IPS-20b (cell line): ENCODE results near the gene ARHGEF7.
"Not testable (repeated sequence)": the region's sequence is repeated elsewhere in the genome, so short reads cannot be mapped to it uniquely, and the experiment has no call there.

Source experiments
- H3K27ac ChIP-seq: one replicate; pipeline ENCODE4 v1.5.1; 2013; ENCODE audit warnings: low read length
- H3K27me3 ChIP-seq: 2 replicates; pipeline ENCODE4 v1.6.1; 2013; ENCODE audit warnings: mild to moderate bottlenecking, low read length, inconsistent platforms; ENCODE audit not compliant: insufficient read depth
- H3K36me3 ChIP-seq: 2 replicates; pipeline ENCODE4 v1.6.1; 2013; ENCODE audit warnings: low read depth, mild to moderate bottlenecking, inconsistent platforms, low read length, moderate library complexity; ENCODE audit not compliant: insufficient read depth
- H3K4me1 ChIP-seq: 2 replicates; pipeline ENCODE4 v1.6.1; 2013; ENCODE audit warnings: mild to moderate bottlenecking, control low read depth, inconsistent platforms, low read length, moderate library complexity; ENCODE audit not compliant: insufficient read depth
- H3K4me3 ChIP-seq: 2 replicates; pipeline ENCODE4 v1.5.1; 2013; ENCODE audit warnings: mild to moderate bottlenecking, low read length, inconsistent platforms
- H3K9ac ChIP-seq: 2 replicates; pipeline ENCODE4 v1.6.1; 2013; ENCODE audit warnings: low read depth, mild to moderate bottlenecking, inconsistent platforms, low read length, moderate library complexity
- H3K9me3 ChIP-seq: 2 replicates; pipeline ENCODE4 v1.6.1; 2013; ENCODE audit warnings: mild to moderate bottlenecking, low read depth, low read length, inconsistent platforms; ENCODE audit not compliant: insufficient read depth

ARHGEF7 gene

GRCh38 chr13:111082240-111082639, 32.9 kb upstream of the ARHGEF7 start:
- Histone ChIP-seq H3K27me3 (no peaks in the 10 kb centered on the region), H3K9ac (no peak overlapping the region), H3K27ac (no peak overlapping the region), H3K4me1 (no peaks in the 10 kb centered on the region), H3K36me3 (no peaks in the 10 kb centered on the region), H3K4me3 (no peak overlapping the region), H3K9me3 (no peaks in the 10 kb centered on the region)

GRCh38 chr13:111082769-111083168, 32.3 kb upstream of the ARHGEF7 start:
- not testable (repeated sequence) for H3K4me1 ChIP-seq, H3K9ac ChIP-seq, H3K27ac ChIP-seq, H3K36me3 ChIP-seq, H3K4me3 ChIP-seq, H3K9me3 ChIP-seq, H3K27me3 ChIP-seq

GRCh38 chr13:111083693-111084092, 31.4 kb upstream of the ARHGEF7 start:
- not testable (repeated sequence) for H3K36me3 ChIP-seq, H3K9ac ChIP-seq, H3K4me1 ChIP-seq, H3K27ac ChIP-seq, H3K4me3 ChIP-seq, H3K9me3 ChIP-seq, H3K27me3 ChIP-seq

- Histone ChIP-seq H3K27me3 (peaks cover 6% of the 10 kb centered on the region; the same call in 1 of the 2 replicates), H3K4me1 (no peaks in the 10 kb centered on the region)
These were observed 24.9 kb upstream of the ARHGEF7 start for GRCh38 chr13:111090169-111090568.

GRCh38 chr13:111092685-111093084, 22.4 kb upstream of the ARHGEF7 start:
- Histone ChIP-seq H3K9ac (no peak overlapping the region), H3K27ac (no peak overlapping the region), H3K4me1 (no peaks in the 10 kb centered on the region), H3K9me3 (no peaks in the 10 kb centered on the region), H3K4me3 (no peak overlapping the region), H3K36me3 (no peaks in the 10 kb centered on the region), H3K27me3 (peaks cover 18% of the 10 kb centered on the region; the same call in 1 of the 2 replicates)

More at GRCh38 chr13:111090169-111090568, 24.9 kb upstream of the ARHGEF7 start:
- no peak overlapping the region for H3K27ac ChIP-seq
- H3K9ac ChIP-seq: no peak overlapping the region
- H3K9me3 ChIP-seq: no peaks in the 10 kb centered on the region
- H3K36me3 ChIP-seq: no peaks in the 10 kb centered on the region
- H3K4me3 ChIP-seq: no peak overlapping the region

DNA sequence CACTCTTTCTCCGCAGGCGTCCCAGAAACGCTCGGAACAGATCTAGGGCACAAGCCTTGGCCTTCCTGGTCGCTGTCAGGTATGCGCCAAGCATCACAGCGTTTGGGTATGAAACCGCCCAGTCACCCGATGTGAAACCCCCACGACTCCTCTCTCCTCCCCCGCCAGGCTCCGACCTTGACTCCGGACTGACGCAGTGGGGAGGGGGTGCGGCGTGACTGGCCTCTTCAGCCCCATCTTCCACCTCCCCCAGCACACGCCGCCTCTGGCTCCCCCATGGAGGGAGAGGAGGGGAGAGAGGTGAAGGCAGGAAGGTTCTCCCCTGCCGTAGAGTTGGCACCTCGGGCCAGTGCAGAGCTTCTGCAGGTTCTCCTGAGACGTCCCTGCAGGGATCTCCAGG, 22.0 kb upstream of the ARHGEF7 start:
- H3K9me3 ChIP-seq: no peaks in the 10 kb centered on the region
- no peak overlapping the region for H3K9ac ChIP-seq
- no peak overlapping the region for H3K4me3 ChIP-seq
- H3K27me3 ChIP-seq: peaks cover 18% of the 10 kb centered on the region; the same call in 1 of the 2 replicates
- H3K36me3 ChIP-seq: no peaks in the 10 kb centered on the region
- H3K4me1 ChIP-seq: no peaks in the 10 kb centered on the region
- no peak overlapping the region for H3K27ac ChIP-seq

DNA sequence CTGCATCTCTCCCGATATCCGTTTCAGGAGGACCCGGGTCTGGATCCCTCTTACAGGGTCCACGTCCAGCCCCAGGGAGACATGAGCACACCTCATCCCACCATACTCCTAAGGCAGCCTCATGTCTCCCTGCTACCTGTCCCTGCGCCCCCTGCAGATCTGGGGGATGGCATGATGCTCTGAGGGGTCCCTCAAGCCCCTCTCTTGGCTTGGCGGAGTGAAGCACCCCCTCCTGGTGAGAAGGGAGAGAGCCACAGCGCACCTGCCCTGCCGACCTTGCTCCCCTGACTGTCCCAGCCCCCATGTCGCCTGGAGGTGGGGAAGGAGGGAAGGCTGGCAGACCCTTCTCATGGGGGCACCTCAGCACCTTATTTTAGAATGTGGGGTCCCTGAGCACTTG, 21.5 kb upstream of the ARHGEF7 start:
- Histone ChIP-seq H3K36me3 (no peaks in the 10 kb centered on the region), H3K27me3 (peaks cover 18% of the 10 kb centered on the region; the same call in 1 of the 2 replicates), H3K4me3 (no peak overlapping the region), H3K4me1 (no peaks in the 10 kb centered on the region), H3K9ac (no peak overlapping the region), H3K27ac (no peak overlapping the region), H3K9me3 (no peaks in the 10 kb centered on the region)

DNA sequence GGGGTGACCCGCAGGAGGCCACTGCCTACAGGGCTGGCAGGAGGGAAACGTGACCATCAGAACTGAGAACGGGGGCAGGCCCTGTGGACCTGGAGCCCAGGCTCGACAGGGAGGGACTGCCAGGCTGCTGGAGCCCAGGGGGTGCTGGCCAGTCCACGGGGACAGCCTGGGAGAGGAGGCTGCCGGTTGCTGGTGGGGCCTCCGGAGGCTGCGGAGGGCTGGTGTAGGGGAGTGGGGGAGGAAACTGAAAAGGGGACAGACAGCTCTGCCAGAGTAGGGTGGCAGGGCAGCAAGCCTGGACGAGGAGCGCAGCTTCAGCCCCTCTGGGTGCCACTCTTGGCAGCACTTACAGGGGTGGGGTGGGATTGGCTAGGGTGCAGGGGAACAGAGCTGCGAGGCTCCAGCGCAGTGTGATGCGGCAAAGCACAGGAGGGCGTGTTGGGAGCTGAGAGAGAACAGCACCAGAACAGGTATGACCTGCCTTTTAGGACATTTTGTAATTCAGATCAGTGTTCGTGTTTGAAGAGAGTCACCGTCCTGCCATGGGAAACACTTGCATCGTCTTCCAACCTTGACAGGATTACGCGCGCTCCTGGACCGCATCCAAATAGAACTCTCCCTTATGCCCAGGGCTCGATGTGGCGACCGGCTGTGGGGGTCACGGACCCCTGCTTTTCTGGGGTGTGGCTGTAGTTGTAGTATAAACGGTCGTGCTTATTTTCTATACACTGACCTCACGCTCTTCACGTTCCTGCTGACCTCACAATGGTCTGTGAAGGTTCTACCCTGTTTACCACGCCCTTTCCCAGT, 19.9 kb upstream of the ARHGEF7 start:
- no peak overlapping the region for H3K4me3 ChIP-seq
- H3K9me3 ChIP-seq: no peaks in the 10 kb centered on the region
- no peak overlapping the region for H3K27ac ChIP-seq
- H3K36me3 ChIP-seq: no peaks in the 10 kb centered on the region
- no peaks in the 10 kb centered on the region for H3K4me1 ChIP-seq
- no peak overlapping the region for H3K9ac ChIP-seq
- H3K27me3 ChIP-seq: peaks cover 18% of the 10 kb centered on the region; the same call in 1 of the 2 replicates

DNA sequence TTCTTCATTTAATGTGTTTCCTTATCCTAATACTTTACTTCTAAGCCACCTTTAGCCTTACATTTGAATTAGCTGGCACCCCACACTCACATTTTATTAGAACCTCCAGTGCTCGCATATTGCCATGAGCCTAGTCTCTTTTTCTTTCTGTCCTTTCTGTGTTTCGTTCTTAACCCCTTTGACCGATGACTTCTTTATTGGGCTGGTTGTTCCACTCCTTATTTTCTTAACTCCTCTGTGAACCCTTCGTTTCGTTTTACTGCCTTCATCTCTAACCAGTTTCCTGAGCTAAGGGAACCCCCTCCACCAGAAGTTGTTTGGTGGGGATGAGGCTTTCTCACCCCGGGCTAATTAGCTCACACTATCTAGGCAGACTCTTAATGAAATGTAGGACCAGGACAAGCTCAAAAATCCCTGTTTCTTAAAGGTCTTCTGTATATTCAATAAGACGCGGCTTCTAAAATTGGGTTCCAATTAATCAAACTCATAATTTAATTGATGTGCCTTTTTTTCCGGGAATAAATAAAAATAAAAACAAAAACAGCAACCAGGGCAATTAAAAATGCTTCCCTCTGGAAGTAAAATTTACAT, 19.1 kb upstream of the ARHGEF7 start:
- Histone ChIP-seq H3K9ac (no peak overlapping the region), H3K27me3 (peaks cover 18% of the 10 kb centered on the region; the same call in 1 of the 2 replicates), H3K4me1 (no peaks in the 10 kb centered on the region), H3K27ac (no peak overlapping the region), H3K9me3 (no peaks in the 10 kb centered on the region), H3K36me3 (no peaks in the 10 kb centered on the region), H3K4me3 (no peak overlapping the region)

DNA sequence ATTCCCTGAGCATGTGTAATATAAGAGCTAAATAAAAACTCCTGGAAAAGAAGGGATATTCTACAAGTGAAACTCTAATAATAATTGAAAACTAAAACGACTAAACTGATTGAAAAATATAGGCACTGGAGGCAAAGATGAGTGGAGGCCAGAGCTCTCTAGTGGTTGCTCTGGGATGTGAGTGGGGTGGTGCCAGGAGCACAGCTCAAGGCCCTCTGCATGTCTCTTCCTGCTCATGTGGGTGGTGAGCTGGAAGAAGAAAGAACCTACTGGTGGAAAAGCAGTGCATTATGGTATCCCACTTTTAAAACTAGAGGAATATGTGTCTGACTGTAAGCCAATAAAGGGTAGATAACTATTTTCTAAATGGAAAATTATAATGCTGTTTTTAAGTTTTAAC, 15.8 kb upstream of the ARHGEF7 start:
- Histone ChIP-seq H3K4me3 (no peak overlapping the region), H3K9ac (no peak overlapping the region), H3K36me3 (no peaks in the 10 kb centered on the region), H3K27ac (no peak overlapping the region), H3K9me3 (no peaks in the 10 kb centered on the region), H3K27me3 (peaks cover 12% of the 10 kb centered on the region; the same call in 1 of the 2 replicates), H3K4me1 (no peaks in the 10 kb centered on the region)

DNA sequence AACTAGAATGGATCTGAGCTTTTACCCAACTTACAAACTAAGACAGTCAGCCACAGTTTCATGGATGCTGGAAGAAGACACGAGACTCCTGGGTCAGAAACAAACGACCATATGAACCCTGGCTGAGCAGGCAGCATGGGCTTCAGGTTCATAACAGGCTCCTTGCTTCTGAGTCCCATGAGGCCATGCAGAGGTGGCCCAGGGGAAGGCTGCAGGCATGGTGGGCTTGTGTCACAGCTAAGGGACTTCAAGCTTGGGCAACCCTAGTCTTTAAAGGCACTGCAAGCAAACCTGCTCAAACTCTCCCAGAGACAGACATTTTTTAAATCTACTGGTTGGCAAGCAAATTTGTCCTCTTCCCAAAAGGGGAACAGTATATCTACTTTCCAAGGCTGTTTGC, 5.1 kb upstream of the ARHGEF7 start:
- H3K27ac ChIP-seq: no peak overlapping the region
- peaks cover 52% of the 10 kb centered on the region for H3K27me3 ChIP-seq
- H3K9me3 ChIP-seq: no peaks in the 10 kb centered on the region; the same call in 1 of the 2 replicates
- H3K9ac ChIP-seq: no peak overlapping the region
- H3K4me3 ChIP-seq: no peak overlapping the region
- no peaks in the 10 kb centered on the region for H3K4me1 ChIP-seq
- no peaks in the 10 kb centered on the region for H3K36me3 ChIP-seq

DNA sequence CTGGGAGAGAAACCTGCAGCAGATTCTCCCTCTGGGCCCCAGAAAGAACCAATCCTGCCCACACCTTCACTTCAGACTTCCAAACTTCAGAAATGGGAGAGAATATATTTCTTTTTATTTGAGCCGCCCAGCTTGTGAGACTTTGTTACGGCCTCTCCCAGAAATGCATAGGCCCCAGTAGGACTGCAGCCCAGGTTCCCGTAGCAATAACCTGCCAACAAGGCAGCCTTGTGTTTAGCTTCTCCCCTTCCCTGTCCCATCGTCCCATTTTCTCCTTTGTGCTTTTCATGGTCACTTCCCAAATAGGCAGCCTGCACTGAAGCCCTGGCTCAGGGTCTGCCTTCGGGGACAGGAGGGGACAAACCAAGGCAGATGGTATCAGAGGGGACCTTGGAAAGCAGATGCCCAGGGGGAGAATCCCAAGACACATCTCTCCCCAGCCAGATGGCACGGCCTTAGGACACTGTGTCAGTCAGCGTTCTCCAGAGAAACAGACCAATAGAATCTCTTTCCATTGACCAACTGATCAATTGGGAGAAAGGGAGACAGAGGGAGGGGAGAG, 3.7 kb upstream of the ARHGEF7 start:
- Histone ChIP-seq H3K36me3 (no peaks in the 10 kb centered on the region), H3K27ac (no peak overlapping the region), H3K4me3 (no peak overlapping the region), H3K9ac (no peak overlapping the region), H3K9me3 (no peaks in the 10 kb centered on the region; the same call in 1 of the 2 replicates), H3K27me3 (peaks cover 59% of the 10 kb centered on the region), H3K4me1 (no peaks in the 10 kb centered on the region)
